Caco-2 (cell line): ENCODE results near the gene CACNG1. TPM values are rescaled to one million over a fixed set of nuclear protein-coding genes. Genes with fewer than 3 reads are reported as not detected.

Source experiments
- BruUV-seq: library from RNA; stranded (reverse); fragments of 400-500 nt; replicated peaks from 2 replicates; lab custom pipeline; 2021; lab: Mats Ljungman, UMichigan
- CTCF ChIA-PET: fragments of 300-600 bp; sonication (Branson Sonifier 250); formaldehyde crosslinking; loops from one replicate; lab custom pipeline; 2022; ENCODE audit warnings: antibody characterized with exemption; lab: Charles Lee
- POLR2A ChIA-PET: fragments of 300-600 bp; sonication (Branson Sonifier 250); formaldehyde crosslinking; loops from one replicate; lab custom pipeline; 2022; ENCODE audit warnings: antibody characterized with exemption; lab: Charles Lee
- DNase-seq, 2 experiments: peaks; one replicate each; pipeline versions ENCODE4 v3.0.0 to v3.0.0-alpha.2; 2020 to 2022
- H3K27me3 ChIP-seq: replicated peaks from 2 replicates; pipeline ENCODE4 v1.6.0; 2011; ENCODE audit warnings: low read length; ENCODE audit not compliant: control insufficient read depth, insufficient read depth
- H3K36me3 ChIP-seq: 2 replicates; pipeline ENCODE4 v1.5.1; 2011; ENCODE audit warnings: low read length; ENCODE audit not compliant: control insufficient read depth, insufficient read depth
- H3K4me1 ChIP-seq: fragments of 250-450 bp; sonication (Bioruptor Pico); 2 replicates; pipeline ENCODE4 v1.5.1; 2020; ENCODE audit warnings: mild to moderate bottlenecking
- H3K4me3 ChIP-seq: 2 replicates; pipeline ENCODE4 v1.5.1; 2011; ENCODE audit warnings: low read depth, mild to moderate bottlenecking, control low read depth, low read length
- H3K9me3 ChIP-seq: fragments of 250-450 bp; sonication (Bioruptor Pico); 2 replicates; pipeline ENCODE4 v1.5.1; 2020; ENCODE audit warnings: mild to moderate bottlenecking, moderate library complexity
- H3K27ac Mint-ChIP-seq: one replicate; pipeline ENCODE4 v1.8.0; 2022; ENCODE audit warnings: mixed read lengths; ENCODE audit not compliant: unreplicated experiment
- H3K27me3 Mint-ChIP-seq: one replicate; pipeline ENCODE4 v1.8.0; 2022; ENCODE audit warnings: mixed read lengths; ENCODE audit not compliant: insufficient read depth, unreplicated experiment
- H3K36me3 Mint-ChIP-seq: one replicate; pipeline ENCODE4 v1.8.0; 2022; ENCODE audit warnings: mild to moderate bottlenecking, mixed read lengths; ENCODE audit not compliant: insufficient read depth, unreplicated experiment
- H3K4me1 Mint-ChIP-seq: one replicate; pipeline ENCODE4 v1.8.0; 2022; ENCODE audit warnings: low read depth, mixed read lengths; ENCODE audit not compliant: unreplicated experiment
- H3K4me3 Mint-ChIP-seq: one replicate; pipeline ENCODE4 v1.8.0; 2022; ENCODE audit warnings: mild to moderate bottlenecking, moderate library complexity, mixed read lengths; ENCODE audit not compliant: unreplicated experiment
- H3K9me3 Mint-ChIP-seq: one replicate; pipeline ENCODE4 v1.8.0; 2022; ENCODE audit warnings: mixed read lengths; ENCODE audit not compliant: unreplicated experiment
- intact Hi-C: fragments of 100-400 bp; cut with micrococcal nuclease; formaldehyde crosslinking; loops from one replicate; pipeline ENCODE4 v1.10.0; 2022; ENCODE audit not compliant: unreplicated experiment
- total RNA-seq: library from RNA; stranded (reverse); gene quantifications from 2 replicates; pipeline ENCODE4 v1.2.3, GENCODE V29; 2022
- TF ChIP-seq, protein P1 (sequence below), 2 experiments: fragments of 200-600 bp in 1 of 2; IDR thresholded peaks; 1 replicate in 1 of 2; 2 replicates in 1 of 2; pipeline versions ENCODE4 v1.5.1 to v1.8.0; 2011 to 2022; ENCODE audit warnings: antibody characterized with exemption in 1 of 2, control low read depth in 1 of 2, inconsistent platforms in 1 of 2, low read depth in 1 of 2, low read length in 1 of 2, mild to moderate bottlenecking in 1 of 2, moderate library complexity in 1 of 2; ENCODE audit not compliant: insufficient read depth in 1 of 2, severe bottlenecking in 1 of 2, unreplicated experiment in 1 of 2

CACNG1 gene
- total RNA-seq, 1 experiment from 2014 or later, result not detected

DNA sequence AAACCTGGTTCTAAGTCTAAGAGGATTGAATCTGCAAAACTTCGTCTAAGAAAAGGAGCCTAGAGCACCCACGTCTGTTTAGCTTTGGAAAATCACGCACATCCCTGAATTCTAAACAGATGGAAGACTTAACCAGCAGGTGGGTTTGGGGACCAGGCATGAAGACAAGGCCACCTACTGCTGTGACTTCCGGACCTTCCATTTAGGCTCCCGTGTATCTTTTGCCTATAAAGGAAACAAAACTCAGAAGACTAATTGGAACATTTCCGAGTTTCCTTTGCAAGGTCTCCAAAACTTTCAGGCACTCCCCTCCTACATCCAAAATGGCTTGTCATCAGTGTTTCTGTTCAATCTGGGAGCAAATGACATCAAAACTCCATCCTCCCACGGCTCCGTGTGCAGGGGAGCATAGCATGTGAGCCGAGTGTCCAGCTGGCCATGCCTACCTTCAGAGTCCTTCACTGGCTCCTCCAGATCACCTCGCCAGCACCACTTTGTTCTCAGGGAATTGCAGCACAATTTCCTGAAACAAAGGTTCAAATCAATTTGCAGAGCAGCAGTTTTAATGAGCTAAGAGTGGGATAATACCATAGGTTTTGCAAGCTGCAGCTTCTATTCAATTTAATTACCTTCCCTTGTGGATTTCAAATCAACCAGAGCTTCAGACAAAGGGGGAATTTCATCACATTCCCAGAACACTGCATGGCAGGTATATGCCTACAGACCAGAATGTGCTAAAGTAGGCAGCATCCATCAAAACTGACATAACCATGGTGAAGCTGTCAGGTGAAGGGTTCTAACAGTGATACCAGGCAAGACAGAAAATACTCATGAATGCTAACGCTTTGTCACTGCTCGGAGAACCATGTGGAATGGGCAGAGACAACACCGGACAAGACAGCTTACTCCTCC, 23.5 kb downstream of the CACNG1 start:
- Histone ChIP-seq H3K9me3 (no peaks in the 10 kb centered on the region), H3K27me3 (no peaks in the 10 kb centered on the region), H3K36me3 (no peaks in the 10 kb centered on the region), H3K4me1 (peaks cover 10% of the 10 kb centered on the region), H3K4me3 (no peak overlapping the region)
- peaks cover 41% of the 10 kb centered on the region for H3K36me3 Mint-ChIP-seq
- no peak overlapping the region for H3K4me3 Mint-ChIP-seq
- H3K4me1 Mint-ChIP-seq, result peaks cover 12% of the 10 kb centered on the region
- H3K27me3 Mint-ChIP-seq, result no peaks in the 10 kb centered on the region
- no peaks in the 10 kb centered on the region for H3K9me3 Mint-ChIP-seq
- H3K27ac Mint-ChIP-seq, result no peak overlapping the region
- intact Hi-C loops, result no loop called here
- BruUV-seq, result TSS peak; percentile 4
- TF ChIP-seq, protein P1, sequence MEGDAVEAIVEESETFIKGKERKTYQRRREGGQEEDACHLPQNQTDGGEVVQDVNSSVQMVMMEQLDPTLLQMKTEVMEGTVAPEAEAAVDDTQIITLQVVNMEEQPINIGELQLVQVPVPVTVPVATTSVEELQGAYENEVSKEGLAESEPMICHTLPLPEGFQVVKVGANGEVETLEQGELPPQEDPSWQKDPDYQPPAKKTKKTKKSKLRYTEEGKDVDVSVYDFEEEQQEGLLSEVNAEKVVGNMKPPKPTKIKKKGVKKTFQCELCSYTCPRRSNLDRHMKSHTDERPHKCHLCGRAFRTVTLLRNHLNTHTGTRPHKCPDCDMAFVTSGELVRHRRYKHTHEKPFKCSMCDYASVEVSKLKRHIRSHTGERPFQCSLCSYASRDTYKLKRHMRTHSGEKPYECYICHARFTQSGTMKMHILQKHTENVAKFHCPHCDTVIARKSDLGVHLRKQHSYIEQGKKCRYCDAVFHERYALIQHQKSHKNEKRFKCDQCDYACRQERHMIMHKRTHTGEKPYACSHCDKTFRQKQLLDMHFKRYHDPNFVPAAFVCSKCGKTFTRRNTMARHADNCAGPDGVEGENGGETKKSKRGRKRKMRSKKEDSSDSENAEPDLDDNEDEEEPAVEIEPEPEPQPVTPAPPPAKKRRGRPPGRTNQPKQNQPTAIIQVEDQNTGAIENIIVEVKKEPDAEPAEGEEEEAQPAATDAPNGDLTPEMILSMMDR (IDR thresholded peaks at IDR 0.05; ENCODE audit: insufficient read depth in 1 of 2, low read depth in 1 of 2, low read length in 1 of 2, severe bottlenecking in 1 of 2, unreplicated experiment in 1 of 2), result no peak
- CTCF ChIA-PET, result interaction anchor here (0.6 kb wide), 1 partner anchor 124 kb away, joined by 4 read pairs; no protein-coding TSS in a partner anchor
- POLR2A ChIA-PET, result no interaction called here
- DNase-seq, result no peak

- Mint-ChIP-seq H3K27me3 (no peaks in the 10 kb centered on the region), H3K4me3 (no peak overlapping the region), H3K4me1 (peaks cover 6% of the 10 kb centered on the region), H3K9me3 (no peaks in the 10 kb centered on the region), H3K27ac (no peak overlapping the region), H3K36me3 (peaks cover 31% of the 10 kb centered on the region)
- intact Hi-C loops, result no loop called here
- no TSS peak for BruUV-seq
- peaks cover 10% of the 10 kb centered on the region; the same call in 1 of the 2 replicates for H3K4me1 ChIP-seq
- no peaks in the 10 kb centered on the region for H3K27me3 ChIP-seq
- H3K36me3 ChIP-seq, result no peaks in the 10 kb centered on the region
- H3K9me3 ChIP-seq, result no peaks in the 10 kb centered on the region
- ChIA-PET CTCF (no interaction called here), POLR2A (interaction anchor here (0.6 kb wide), 1 partner anchor 239 kb away, joined by 4 read pairs; no protein-coding TSS in a partner anchor)
- no peak for DNase-seq
- no peak overlapping the region for H3K4me3 ChIP-seq
- TF ChIP-seq, protein P1 (IDR thresholded peaks at IDR 0.05; ENCODE audit: insufficient read depth in 1 of 2, low read depth in 1 of 2, low read length in 1 of 2, severe bottlenecking in 1 of 2, unreplicated experiment in 1 of 2), result no peak
Measured at GRCh38 chr17:67068999-67069398, 24.6 kb downstream of the CACNG1 start.

DNA sequence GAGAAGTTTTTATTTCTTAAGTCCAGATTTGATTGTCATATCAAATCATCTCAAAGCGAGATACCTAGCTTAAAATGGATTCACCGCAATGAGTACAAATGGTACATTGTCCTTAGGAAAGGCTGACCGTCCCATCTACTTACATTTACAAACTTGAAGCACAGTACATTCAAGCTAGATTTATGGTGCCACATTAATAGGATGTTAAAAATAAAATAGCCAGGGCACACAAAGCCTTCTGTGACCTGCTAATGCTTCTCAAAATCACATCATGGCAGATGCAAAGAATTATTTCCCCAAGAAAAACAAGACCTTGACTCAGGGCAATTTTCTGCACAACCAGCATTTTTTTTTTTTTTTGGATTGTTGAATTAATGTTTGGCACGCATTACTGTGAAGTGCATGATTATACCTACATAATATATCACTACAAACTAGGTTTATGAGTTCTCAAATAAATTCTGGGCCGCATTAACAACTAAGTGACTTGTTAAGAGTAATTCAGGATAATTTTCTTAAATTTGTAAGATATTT, 25.3 kb downstream of the CACNG1 start:
- TF ChIP-seq, protein P1 (IDR thresholded peaks at IDR 0.05; ENCODE audit: insufficient read depth in 1 of 2, low read depth in 1 of 2, low read length in 1 of 2, severe bottlenecking in 1 of 2, unreplicated experiment in 1 of 2), result no peak
- no peaks in the 10 kb centered on the region for H3K9me3 Mint-ChIP-seq
- H3K36me3 ChIP-seq, result no peaks in the 10 kb centered on the region
- ChIA-PET POLR2A (interaction anchor here (0.6 kb wide), 1 partner anchor 240 kb away, joined by 4 read pairs; no protein-coding TSS in a partner anchor), CTCF (no interaction called here)
- no peak overlapping the region for H3K27ac Mint-ChIP-seq
- intact Hi-C loops, result no loop called here
- H3K27me3 Mint-ChIP-seq, result no peaks in the 10 kb centered on the region
- H3K27me3 ChIP-seq, result no peaks in the 10 kb centered on the region
- H3K4me1 ChIP-seq, result peaks cover 10% of the 10 kb centered on the region; the same call in 1 of the 2 replicates
- no peak overlapping the region for H3K4me3 Mint-ChIP-seq
- BruUV-seq, result no TSS peak
- H3K9me3 ChIP-seq, result no peaks in the 10 kb centered on the region
- DNase-seq, result no peak
- no peak overlapping the region for H3K4me3 ChIP-seq
- peaks cover 4% of the 10 kb centered on the region for H3K4me1 Mint-ChIP-seq
- H3K36me3 Mint-ChIP-seq, result peaks cover 29% of the 10 kb centered on the region
